GM13977 (cell line): Measurements from ENCODE around the gene CAMK2A.

Experiments used
- DNase-seq: peaks from one replicate; pipeline ENCODE4 v3.0.0; 2012; ENCODE audit warnings: low spot score
- in situ Hi-C: fragments of 300-500 bp; cut with MboI; formaldehyde crosslinking; loops from one replicate; pipeline ENCODE4 v1.12.0; 2022; ENCODE audit warnings: low sequenced_read_pairs, low pct_unique_long_range_greater_than_20kb, mixed read lengths, inconsistent platforms; ENCODE audit not compliant: unreplicated experiment
- TF ChIP-seq, protein P1 (sequence below): IDR thresholded peaks from 2 replicates; pipeline ENCODE4 v1.5.1; 2012; ENCODE audit warnings: mild to moderate bottlenecking, control low read depth; ENCODE audit not compliant: insufficient read depth; ENCODE audit errors: extremely low read depth, missing control alignments

The CAMK2A gene

DNA sequence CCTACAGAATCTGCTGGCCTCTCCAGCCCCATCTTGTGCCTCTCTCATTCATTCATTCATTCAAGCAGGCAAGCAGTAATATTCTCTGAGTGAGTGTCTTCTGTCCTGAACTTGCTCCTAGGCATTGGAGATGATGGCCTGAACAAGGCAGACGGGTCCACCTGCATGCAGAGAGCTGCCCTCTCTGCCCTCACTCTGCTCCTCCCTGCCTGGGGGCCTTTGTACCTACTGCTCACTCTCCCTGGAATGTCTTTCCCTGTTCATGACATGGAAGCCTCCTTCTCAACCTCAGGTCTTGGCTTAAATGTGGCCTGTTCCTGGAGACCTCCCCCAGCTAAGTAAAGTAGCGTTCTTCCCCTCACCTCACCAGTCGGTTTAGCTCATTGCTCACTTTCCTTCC lies 116.4 kb downstream of the CAMK2A start:
- TF ChIP-seq, protein P1, sequence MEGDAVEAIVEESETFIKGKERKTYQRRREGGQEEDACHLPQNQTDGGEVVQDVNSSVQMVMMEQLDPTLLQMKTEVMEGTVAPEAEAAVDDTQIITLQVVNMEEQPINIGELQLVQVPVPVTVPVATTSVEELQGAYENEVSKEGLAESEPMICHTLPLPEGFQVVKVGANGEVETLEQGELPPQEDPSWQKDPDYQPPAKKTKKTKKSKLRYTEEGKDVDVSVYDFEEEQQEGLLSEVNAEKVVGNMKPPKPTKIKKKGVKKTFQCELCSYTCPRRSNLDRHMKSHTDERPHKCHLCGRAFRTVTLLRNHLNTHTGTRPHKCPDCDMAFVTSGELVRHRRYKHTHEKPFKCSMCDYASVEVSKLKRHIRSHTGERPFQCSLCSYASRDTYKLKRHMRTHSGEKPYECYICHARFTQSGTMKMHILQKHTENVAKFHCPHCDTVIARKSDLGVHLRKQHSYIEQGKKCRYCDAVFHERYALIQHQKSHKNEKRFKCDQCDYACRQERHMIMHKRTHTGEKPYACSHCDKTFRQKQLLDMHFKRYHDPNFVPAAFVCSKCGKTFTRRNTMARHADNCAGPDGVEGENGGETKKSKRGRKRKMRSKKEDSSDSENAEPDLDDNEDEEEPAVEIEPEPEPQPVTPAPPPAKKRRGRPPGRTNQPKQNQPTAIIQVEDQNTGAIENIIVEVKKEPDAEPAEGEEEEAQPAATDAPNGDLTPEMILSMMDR, result no peak
- in situ Hi-C loops, result no loop called here
- DNase-seq, result no peak

DNA sequence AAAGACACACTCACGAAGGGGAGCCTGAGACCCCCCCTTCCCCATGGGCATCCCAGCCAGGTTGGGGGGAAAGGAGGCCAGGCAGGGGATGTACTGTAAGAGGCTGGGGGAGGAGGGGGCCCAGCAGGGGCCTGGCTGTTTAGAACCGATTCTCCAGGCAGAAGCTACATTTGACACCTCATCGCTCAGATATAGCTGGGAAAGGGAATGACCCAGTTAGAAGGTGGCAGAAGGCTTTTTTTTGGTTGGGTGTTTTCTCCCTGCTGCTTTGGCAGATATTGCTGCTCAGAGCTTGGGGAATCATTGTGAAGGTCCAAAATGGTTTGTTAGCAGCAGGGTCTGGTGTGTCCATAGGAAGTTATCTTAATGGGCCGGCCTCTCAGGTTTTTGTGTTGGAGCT lies 117.0 kb downstream of the CAMK2A start:
- TF ChIP-seq, protein P1, result no peak
- in situ Hi-C loops, result no loop called here
- no peak for DNase-seq

DNA sequence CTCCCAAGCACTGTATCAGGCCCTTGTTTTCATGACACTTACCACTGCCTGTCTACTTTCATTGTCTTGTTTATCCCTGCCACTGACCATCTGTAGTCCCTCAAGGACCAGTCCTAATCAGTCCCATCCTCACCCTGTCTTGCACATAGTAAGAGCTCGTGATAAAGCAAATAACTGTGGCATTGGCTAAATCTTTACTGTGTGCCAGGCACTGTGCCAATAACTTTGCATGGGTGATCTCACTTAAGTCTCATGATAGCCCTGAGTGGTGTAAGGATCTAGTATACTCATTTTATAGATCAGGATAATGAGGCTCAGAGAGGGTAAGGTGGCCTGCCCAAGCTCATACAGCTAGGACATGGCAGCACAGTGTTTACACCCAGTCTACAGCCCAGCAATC lies 117.4 kb downstream of the CAMK2A start:
- DNase-seq, result no peak
- TF ChIP-seq, protein P1, result no peak
- in situ Hi-C loops, result no loop called here
